GM18519 (cell line): ENCODE measurements around the gene ZNF230.

Experiments used
- ATAC-seq: cut with Tn5 transposase; IDR thresholded peaks from one replicate; pipeline ENCODE4 v1.9.1; 2021; ENCODE audit warnings: mild to moderate bottlenecking, moderate library complexity; ENCODE audit not compliant: unreplicated experiment, low FRiP score

ZNF230 gene

DNA sequence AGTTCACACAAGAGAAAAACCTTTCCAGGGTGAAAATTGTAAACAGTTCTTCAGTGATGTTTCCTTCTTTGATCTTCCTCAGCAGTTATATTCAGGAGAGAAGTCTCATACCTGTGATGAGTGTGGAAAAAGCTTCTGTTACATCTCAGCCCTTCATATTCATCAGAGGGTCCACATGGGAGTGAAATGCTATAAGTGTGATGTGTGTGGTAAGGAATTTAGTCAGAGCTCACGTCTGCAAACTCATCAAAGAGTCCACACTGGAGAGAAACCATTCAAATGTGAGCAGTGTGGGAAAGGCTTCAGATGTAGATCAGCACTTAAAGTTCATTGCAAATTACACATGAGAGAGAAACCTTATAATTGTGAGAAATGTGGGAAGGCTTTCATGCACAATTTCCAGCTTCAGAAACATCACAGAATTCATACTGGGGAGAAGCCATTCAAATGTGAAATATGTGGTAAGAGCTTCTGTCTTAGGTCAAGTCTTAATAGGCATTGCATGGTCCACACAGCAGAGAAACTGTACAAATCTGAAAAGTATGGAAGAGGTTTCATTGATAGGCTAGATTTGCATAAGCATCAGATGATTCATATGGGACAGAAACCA lies 29.3 kb downstream of the ZNF230 start:
- ATAC-seq = no peak

DNA sequence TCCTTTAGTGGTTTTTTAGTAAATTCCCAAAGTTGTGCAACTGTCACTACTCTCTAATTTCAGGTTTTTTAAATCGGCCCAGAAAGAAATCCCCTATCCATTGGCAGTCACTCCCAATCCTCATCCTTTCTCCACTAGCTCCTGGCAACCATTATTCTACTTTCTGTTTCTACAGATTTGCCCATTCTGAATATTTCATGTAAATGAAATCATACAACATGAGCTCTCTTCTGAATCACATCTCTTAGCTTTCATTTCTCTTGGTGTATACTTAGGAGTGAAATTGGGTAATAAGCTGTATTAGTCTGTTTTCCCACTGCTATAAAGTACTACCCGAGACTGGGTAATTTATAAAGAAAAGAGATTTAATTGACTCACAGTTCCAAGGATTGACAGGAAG lies 39.4 kb downstream of the ZNF230 start:
- no peak for ATAC-seq

DNA sequence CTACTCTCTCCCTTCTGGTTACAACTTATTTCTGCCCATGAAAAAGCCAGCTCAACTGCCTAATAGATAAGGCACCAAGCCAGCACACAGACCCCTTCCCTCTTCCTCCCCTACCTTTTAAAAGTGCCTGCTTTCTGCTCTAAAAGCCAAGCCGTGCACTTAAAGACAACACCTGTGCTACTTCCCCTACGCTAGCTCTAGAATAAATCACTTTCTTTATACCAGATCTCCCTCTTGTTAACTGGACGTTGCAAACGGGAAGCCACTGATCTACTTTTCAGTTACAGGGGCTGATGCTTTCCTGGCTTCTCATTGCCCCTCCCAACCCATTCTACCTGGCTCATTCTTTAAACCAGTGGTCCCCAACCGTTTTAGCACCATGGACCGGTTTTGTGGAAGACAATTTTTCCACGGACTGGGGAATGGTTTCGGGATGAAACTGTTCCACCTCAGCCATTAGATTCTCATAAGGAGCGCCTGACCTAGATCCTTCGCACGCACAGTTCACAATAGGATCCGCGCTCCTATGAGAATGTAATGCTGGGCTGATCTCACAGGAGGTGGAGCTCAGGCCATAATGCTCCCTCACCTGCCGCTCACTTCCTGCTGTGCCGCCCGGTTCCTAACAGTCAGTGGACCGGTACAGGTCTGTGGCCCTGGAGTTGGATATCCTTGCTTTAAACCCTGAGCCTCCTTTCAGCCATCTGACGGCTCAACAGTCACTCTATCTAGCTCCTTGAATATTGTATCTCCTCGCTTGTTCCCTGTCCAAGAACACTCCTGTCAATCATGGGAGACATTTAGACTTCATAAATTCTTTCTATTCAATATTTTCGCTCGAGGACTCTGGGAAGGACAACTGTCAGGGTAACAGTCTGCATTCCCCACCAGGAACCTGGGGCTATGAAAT lies 48.2 kb downstream of the ZNF230 start:
- no peak for ATAC-seq

GRCh38 chr19:44051650-44052402 lies 49.1 kb downstream of the ZNF230 start, which contains the start of gene ZNF223:
ZNF223 (plus strand) TSS chr19:44052036; CDS start chr19:44055177, 3,141 bp downstream.
- ATAC-seq = no peak

DNA sequence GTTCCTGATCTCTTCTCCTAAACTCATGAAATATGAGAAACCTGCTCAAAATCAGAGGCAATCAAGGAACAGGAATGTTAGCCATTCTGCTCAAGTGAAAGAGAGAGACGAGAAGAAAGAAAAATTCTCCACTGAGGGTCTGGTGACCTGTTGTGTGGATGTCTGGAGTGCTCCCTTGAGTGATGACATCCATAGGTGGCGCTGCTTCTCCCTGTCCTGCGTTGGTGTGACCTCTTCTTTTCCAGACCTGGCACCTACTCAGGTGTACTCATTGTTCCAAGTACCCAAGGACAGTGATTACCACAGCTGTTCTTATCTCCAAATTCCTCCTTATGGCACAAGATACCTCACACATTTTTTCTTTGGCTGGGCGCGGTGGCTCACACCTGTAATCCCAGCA lies 53.1 kb downstream of the ZNF230 start:
- no peak for ATAC-seq

- no peak for ATAC-seq
These were observed 56.5 kb downstream of the ZNF230 start for GRCh38 chr19:44059229-44059628.

DNA sequence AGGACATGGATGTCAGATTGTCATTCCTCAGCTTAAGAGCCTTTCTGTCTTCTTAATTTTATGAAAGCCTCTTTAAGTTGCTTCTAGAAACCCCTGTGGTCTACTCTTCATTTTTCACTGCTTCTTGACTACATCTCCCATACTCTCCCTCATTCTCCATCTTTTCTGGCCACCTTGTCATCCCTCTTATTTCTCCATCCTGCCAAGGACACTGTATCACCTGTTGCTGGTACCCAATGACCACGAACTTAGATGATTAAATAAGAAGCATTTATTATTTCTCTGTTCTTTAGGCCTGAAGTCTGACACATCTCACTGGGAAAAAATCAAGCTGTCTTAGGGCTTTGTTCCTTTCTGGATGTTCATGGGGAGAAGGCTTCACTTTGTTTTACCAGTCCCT lies 58.3 kb downstream of the ZNF230 start:
- ATAC-seq = no peak
